HG03159 (cell line): Measurements from ENCODE around the gene ZNF423.

ENCODE experiments used
- ATAC-seq: cut with Tn5 transposase; IDR thresholded peaks from one replicate; pipeline ENCODE4 v1.9.1; 2021; ENCODE audit warnings: mild to moderate bottlenecking, moderate library complexity; ENCODE audit not compliant: unreplicated experiment

Gene ZNF423

DNA sequence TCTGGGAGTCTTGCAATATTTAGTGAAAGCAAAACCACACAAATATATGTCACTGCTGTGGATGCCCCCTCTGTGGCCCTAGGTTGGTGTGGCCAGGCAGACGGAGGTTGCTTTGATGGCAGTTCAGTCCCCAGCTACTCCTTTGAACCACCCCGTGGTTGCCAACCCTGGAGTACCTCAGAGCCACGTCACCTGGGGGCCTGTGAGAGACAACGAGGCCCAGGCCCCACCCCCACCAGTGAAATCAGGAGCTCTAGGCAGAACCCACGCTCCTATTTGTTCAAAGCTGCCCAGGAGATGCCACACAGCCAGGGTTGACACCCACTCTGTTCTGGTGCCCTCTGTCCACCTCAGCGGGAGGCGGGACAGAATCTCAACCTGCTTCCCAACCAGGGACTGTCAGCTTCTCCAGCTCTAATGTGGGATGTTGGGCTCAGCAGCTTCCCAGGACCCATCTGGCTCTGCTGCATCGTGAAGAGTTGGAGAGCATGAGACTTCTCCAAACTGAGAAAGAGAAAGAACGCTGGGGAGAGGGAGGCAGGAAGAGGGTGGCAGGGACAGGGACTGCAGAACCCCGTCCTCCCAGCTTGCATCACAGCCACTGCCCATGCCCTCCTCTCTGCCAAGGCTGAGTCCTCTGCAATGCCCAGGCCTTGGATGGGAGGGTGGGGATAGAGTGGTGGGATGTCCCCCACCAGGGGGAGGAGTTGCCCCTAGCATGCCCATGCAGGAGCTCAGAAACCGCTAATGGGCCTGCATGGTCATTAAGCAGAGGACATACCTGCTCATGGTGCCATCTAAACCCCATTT lies 400.5 kb downstream of the ZNF423 start:
- no peak for ATAC-seq

DNA sequence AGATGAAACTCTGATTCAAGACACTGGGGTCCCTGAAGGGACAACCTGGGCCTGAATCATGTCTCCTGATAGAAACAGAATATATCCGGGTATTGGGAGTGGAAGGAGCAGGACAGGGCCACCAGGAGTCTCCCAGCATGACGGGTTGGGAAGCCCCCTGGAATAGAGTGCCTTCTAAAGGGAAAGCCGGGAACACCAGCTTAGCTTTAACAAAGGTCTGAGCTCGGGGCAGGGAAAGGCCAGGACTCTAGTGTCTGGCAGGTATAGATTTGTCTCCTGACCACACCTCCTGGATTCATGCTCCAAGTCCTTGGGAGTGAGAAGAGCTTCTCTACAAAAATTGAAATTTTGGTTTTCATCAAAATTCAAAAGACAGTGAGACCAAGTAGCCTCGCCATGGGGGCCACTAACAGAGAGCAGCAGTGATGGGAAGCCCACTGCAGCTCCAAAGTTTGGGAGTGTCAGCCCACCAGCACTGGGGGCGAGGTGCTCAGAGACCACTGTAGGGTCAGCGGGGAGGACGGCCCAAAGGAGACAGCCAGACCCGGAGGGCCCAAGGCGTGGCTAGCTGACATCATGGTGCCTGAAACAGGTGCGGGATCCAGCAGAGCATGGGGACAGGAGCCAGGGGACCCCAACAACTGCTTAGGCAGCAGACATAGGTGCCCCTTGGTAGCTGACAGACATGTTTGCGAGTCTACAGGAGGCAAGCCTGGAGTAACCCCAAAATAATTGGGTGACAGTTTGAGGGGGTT lies 401.3 kb downstream of the ZNF423 start:
- ATAC-seq: no peak

DNA sequence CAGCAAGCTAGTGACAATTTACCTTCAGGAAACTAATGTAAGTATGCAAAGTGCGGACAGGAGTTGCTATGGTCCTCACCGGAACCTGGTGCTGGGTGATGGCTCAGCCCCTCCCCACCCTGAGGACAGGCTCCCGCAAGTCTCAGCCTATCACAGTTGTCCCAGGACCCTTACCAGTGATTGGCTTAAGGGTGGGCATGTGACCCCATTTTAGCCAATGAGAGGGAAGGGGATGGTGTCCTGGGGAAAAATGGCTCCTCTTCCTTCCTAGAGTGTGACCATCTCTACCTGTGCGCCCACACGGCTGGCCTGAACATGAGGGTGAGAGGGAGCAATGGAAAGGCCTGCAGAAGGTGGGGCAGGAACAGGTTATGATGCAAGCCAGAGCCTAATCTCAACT lies 401.9 kb downstream of the ZNF423 start:
- no peak for ATAC-seq

DNA sequence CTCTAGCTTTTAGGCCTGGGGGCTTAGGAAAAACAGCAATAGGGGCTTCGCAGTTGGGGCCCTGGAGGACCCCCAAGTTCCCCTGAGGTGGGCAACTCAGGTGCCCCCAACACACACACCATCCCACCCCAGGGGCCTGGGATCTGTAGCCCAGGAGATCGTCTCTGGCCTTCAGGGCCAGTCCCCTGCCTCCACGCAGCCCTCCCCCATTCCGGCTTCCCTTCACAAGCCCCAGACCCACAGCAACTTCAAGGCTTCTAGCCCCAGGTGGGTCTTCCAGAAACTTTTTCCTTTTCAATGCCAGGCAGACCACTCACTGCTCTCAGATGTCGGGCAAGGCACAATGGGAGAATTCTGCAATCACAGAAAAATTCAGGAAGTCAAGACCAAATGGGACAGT lies 402.9 kb downstream of the ZNF423 start:
- no peak for ATAC-seq

DNA sequence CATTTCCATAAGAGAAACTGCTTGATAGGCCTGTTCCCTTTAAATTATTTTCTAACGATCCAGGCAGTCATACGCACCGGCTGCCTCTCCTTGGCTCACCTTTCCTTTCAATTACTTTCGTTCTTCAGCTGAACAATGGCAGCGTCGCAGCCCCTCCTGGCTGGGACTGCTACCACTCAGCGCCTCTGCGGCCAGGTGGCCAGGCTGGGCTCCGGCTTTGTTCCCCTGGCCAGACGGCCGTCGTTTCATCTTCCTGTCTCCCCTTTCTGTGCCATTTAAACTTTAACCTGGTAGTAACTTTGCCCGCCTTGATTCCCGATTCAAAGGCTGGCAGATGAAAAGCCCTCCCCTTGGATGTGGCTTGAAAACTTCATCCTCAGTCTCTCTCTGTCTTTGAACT lies 403.3 kb downstream of the ZNF423 start:
- no peak for ATAC-seq

DNA sequence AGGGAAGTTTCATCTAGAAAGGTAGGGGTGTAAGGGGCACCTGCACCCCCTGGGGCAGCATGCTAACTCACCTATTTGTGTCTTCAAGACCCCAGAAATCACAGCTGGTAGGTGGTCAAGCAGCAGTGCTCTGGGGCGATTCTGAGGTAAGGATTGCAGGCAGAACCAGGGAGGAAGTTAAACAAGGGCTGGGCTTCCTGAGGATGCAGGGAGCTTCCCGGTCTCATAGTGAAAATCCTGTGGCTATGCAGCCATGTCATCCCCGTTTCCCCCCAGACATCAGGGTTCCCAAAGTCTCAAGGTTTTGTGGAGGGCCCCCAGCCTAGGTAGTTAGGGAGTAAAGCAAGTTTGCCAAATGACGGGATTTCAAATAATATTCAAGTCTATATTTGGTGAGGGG lies 403.8 kb downstream of the ZNF423 start:
- no peak for ATAC-seq

DNA sequence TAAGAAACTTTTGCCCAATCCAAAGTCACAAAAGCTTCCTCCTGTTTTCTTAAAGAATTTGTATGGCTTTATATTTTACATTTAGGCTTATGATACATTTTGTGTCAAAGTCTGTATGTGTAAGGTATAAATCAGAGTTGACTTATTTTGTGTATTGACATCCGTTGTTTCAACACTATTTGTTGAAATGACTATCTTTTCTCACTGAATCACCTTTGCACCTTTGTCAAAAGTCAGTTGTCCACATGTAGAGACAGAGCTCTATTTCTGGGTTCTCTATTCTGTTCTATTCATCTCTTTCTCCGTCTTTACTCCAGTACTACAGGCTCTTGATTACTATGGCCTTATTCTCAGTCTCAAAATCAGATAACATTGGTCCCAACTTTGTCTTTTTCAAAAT lies 409.1 kb downstream of the ZNF423 start:
- no peak for ATAC-seq

DNA sequence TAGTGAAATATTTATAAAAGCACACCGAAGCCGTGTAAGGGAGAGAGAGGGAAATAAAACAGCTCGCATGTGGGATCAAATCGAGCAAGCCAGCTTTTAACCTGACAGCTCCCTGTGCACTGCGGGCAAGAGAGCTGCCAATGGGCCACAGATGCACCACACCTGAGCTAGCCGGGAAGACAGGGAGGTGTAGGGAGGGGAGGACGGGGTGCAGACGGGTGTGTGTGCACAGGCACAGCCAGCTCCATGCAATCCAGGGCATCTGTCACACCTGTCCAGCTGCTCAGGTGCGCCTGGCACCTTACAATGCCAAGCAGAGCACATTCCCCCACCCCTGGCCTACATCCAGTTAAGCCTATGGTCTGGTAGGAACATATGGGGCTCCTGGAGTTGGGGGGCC lies 412.3 kb downstream of the ZNF423 start:
- no peak for ATAC-seq

DNA sequence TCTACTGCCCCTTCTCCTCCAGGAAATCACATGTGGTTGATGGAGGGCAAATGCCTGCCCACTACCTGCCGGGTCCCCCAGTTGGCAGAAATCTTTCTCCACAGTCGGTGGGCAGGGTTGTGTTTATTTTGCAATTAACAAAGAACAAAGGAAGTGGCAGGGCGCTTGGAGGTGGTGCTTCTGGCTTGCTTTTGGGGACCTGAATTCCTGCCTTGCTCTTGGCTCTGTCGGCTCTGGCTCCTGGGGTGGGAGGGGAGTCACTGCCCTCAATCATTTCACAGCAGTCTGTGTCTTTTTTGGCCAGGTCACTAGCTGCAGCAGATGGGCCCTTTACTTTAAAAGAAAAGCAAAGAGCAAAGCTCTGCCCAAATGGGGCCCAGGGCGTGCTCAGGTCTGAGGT lies 413.1 kb downstream of the ZNF423 start:
- ATAC-seq: no peak

DNA sequence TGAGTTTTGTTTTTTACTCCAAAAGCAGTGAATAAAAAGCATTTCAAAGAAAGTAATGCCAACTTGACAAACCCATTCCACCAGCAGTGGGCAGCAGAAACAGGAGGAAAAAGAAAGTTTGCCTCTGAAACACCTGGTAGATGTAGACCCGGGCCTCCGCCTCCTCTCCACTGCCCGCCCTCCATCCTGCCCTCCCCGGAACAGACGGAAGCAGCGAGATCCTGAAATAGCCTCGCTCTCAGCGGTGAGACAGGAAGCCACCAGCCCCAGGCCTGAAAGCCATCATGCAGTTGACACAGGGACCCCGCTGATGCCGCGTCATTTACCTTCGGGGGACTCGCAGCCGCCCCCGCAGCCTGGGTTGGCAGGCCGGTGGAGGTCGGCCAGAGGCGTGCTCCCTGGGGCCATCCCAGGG lies 414.5 kb downstream of the ZNF423 start:
- peak; percentile 97 for ATAC-seq

DNA sequence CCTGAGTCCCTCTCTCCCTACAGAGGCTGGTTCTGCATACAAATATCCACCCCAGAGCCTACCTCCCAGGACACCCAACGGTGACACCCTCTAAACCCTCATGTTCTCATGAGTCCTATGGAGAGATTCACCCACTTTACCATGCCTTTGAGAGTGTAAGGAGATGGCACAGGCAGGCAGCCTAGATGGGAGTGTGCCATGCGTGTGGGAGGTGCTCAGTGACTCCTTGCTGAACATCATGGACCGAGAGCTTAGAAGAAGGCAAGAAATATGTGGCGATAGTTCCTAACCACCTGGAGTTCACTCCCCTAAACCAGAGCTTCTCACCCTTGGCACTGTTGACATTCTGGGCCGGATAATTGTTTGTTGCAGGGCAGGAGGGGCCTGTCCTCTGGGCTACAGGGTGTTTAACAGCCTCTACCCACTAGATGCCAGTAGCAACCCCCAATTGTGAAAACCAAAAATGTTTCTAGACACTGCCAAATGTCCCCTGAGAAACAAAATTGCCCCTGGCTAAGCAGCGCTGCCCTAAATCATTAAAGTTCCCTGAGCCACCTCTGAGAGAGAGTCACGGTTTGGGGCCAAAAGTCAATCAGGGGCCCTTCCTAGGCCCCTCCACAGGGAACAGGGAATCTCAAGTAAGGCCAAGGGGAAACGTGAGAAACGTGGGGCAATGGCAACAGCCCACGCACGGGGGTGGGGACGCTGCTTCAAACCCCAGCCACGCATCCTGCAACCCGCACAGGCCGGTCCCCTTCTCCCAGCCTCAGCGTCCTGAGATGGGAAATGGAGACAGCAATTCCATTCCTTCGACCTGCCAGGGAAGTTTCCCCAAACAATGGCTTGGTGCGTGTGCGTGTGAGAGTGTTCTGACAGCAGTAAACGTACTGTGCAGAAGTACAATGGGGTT lies 415.5 kb downstream of the ZNF423 start:
- no peak for ATAC-seq

DNA sequence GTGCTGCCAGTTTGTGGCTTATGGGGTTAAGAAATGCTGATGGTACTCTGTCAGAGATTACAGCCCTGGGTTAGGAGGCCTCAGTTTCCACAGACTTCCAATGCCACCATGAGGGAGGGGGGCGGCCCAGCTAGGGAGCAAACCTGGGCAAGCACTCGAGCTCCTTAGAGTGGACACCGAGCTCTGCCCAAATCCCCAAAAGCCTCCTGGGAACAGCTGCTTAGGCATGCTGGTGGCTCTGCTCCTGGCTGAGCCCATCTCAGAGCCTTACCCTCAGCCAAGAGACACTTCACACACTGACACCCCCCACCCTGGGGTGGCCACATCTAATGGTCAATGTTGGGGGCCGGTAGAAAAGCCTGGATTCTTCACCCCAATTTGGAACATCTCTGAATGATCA lies 416.2 kb downstream of the ZNF423 start:
- no peak for ATAC-seq

DNA sequence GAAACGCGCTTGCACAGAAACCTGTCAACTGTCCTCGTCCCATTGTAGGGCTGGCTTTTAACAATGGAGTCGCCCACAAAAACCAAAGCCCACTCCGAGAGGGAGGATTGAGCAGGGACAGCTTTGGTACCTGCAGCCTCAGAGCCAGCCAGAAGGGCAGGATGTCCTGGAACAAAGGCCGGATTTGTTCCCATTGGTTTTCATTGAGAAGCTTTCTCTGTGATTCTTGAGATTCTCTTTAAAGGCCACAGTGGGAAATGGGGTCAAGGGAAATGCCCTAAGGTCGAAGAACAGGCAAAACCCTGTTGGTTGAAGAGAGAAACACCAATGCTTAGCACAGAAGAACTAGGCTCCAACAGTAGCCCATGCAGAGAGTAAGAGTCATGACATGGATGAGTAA lies 416.9 kb downstream of the ZNF423 start:
- ATAC-seq: no peak
